G401.6 (cell line): ENCODE measurements around the gene DNM2.
"Not testable (repeated sequence)": the region's sequence is repeated elsewhere in the genome, so short reads cannot be mapped to it uniquely, and the experiment has no call there.

Experiments
- FAIRE-seq: peaks from 2 replicates; lab custom pipeline; 2012; peaks lifted over from hg19 to GRCh38; lab: Jason Lieb, UNC

The DNM2 gene

GRCh38 chr19:10717356-10718204 is at the start of gene DNM2:
DNM2 (plus strand) TSS chr19:10718079; CDS start chr19:10718243, 164 bp downstream.
- peak; percentile 100 for FAIRE-seq

GRCh38 chr19:10669246-10669645 is 48.6 kb upstream of the DNM2 start:
- FAIRE-seq: no peak

GRCh38 chr19:10670182-10670581 is 47.7 kb upstream of the DNM2 start:
- no peak for FAIRE-seq

GRCh38 chr19:10670876-10671804 is 46.7 kb upstream of the DNM2 start:
- no peak for FAIRE-seq

- FAIRE-seq: not testable (repeated sequence)
Measured at GRCh38 chr19:10671922-10672321, 46.0 kb upstream of the DNM2 start.

GRCh38 chr19:10675214-10675613 is 42.7 kb upstream of the DNM2 start:
- FAIRE-seq: not testable (repeated sequence)

- FAIRE-seq: no peak
Measured at GRCh38 chr19:10677751-10678150, 40.1 kb upstream of the DNM2 start.

GRCh38 chr19:10678813-10679212 is 39.1 kb upstream of the DNM2 start:
- no peak for FAIRE-seq

- no peak for FAIRE-seq
Measured at GRCh38 chr19:10679743-10680142, 38.1 kb upstream of the DNM2 start.

GRCh38 chr19:10680545-10681135 is 37.2 kb upstream of the DNM2 start:
- FAIRE-seq: no peak

- FAIRE-seq: no peak
Measured at GRCh38 chr19:10681658-10682057, 36.2 kb upstream of the DNM2 start.

GRCh38 chr19:10682397-10683063 is 35.3 kb upstream of the DNM2 start:
- no peak for FAIRE-seq

- no peak for FAIRE-seq
Measured at GRCh38 chr19:10683064-10683426, 34.8 kb upstream of the DNM2 start.

GRCh38 chr19:10683582-10683981 is 34.3 kb upstream of the DNM2 start:
- FAIRE-seq: no peak

GRCh38 chr19:10685210-10685609 is 32.7 kb upstream of the DNM2 start:
- FAIRE-seq: no peak

- no peak for FAIRE-seq
Measured at GRCh38 chr19:10686193-10686592, 31.7 kb upstream of the DNM2 start.

GRCh38 chr19:10686661-10687517 is 31.0 kb upstream of the DNM2 start:
- no peak for FAIRE-seq

GRCh38 chr19:10687518-10688288 is 30.2 kb upstream of the DNM2 start:
- FAIRE-seq: no peak

- FAIRE-seq: no peak
Measured at GRCh38 chr19:10688545-10689280, 29.2 kb upstream of the DNM2 start.

GRCh38 chr19:10690341-10690781 is 27.5 kb upstream of the DNM2 start:
- FAIRE-seq: peak; percentile 69
